ENCODE data around the gene VAMP5.

The VAMP5 gene

DNA sequence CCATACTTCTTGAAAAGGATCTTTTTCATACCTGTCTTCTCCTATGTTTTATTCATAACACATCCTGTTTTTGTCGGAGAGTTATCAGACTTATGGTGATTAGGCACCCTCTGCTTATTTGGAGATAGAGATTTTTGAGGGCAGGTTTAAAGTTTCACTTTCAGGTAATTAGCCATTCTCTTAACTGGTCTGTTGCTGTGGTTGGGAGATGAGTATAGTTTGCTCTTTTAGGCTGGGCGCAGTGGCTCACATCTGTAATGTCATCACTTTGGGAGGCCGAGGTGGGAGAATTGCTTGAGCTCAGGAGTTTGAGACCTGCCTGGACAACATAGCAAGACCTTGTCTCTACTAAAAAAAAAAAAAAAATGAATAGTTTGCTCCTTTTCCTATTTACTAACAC lies 58.5 kb downstream of the VAMP5 start:
- no peak for DNase-seq
- Histone ChIP-seq H3K27me3 (ENCODE audit: insufficient read depth, low read depth, severe bottlenecking) (no peaks in the 10 kb centered on the region), H3K4me3 (ENCODE audit: low read depth, low read length) (no peak overlapping the region), H3K9me3 (ENCODE audit: severe bottlenecking) (no peaks in the 10 kb centered on the region), H3K27ac (no peak overlapping the region), H3K36me3 (peaks cover 97% of the 10 kb centered on the region)
- TF ChIP-seq, protein P1, sequence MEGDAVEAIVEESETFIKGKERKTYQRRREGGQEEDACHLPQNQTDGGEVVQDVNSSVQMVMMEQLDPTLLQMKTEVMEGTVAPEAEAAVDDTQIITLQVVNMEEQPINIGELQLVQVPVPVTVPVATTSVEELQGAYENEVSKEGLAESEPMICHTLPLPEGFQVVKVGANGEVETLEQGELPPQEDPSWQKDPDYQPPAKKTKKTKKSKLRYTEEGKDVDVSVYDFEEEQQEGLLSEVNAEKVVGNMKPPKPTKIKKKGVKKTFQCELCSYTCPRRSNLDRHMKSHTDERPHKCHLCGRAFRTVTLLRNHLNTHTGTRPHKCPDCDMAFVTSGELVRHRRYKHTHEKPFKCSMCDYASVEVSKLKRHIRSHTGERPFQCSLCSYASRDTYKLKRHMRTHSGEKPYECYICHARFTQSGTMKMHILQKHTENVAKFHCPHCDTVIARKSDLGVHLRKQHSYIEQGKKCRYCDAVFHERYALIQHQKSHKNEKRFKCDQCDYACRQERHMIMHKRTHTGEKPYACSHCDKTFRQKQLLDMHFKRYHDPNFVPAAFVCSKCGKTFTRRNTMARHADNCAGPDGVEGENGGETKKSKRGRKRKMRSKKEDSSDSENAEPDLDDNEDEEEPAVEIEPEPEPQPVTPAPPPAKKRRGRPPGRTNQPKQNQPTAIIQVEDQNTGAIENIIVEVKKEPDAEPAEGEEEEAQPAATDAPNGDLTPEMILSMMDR (IDR thresholded peaks at IDR 0.05; ENCODE audit: low read depth, low read length): no peak

Data from WERI-Rb-1 (cell line).